Measurements from ENCODE around the gene UNC45A.

GRCh38 chr15:90962021-90962420 lies 26.9 kb downstream of the UNC45A start:
- no peak for TF ChIP-seq CTCF (IDR thresholded peaks at IDR 0.05)
- no peak for TF ChIP-seq POLR2A (IDR thresholded peaks at IDR 0.05)
